Gastroesophageal sphincter (tissue), 3 donors: Measurements from ENCODE around the gene SLC2A11.

Experiments
- CTCF ChIP-seq, 4 experiments: fragments of 200-600 bp in 2 of 4; fragments of 450-650 bp in 2 of 4; sonication (generic) in 1 of 4; IDR thresholded peaks; one replicate each; pipeline ENCODE4 v1.5.1; 2017 to 2019; ENCODE audit warnings: antibody characterized with exemption in 4 of 4, mild to moderate bottlenecking in 2 of 4, moderate library complexity in 2 of 4
- EP300 ChIP-seq: sonication (generic); formaldehyde crosslinking; IDR thresholded peaks from one replicate; pipeline ENCODE4 v1.6.1; 2017; ENCODE audit warnings: antibody characterized with exemption, mild to moderate bottlenecking
- POLR2AphosphoS5 ChIP-seq: sonication (generic); formaldehyde crosslinking; IDR thresholded peaks from one replicate; pipeline ENCODE4 v1.6.1; 2017; ENCODE audit warnings: antibody characterized with exemption

GRCh38 chr22:23897320-23897719 is 39.6 kb downstream of the SLC2A11 start:
- TF ChIP-seq POLR2AphosphoS5 (no peak), EP300 (no peak), CTCF (IDR thresholded peaks at IDR 0.05) (no peak)
